SK-N-SH treated with all-trans-retinoic acid at 6 μM for 48 hours (cell line): ENCODE measurements around the gene DDAH1.
A peak's percentile ranks its signal among the peaks of the same experiment; 100 is the strongest.

Experiments used
- ATAC-seq: fragments of 200-7000 bp; cut with Tn5 transposase; 3 replicates; pipeline ENCODE4 v1.9.1; 2020; ENCODE audit warnings: mild to moderate bottlenecking, moderate library complexity
- BACH2 ChIP-seq: fragments of 250-450 bp; sonication (Bioruptor Pico); IDR thresholded peaks from 2 replicates; pipeline ENCODE4 v1.9.0; 2021; ENCODE audit warnings: mild to moderate bottlenecking, borderline replicate concordance
- CREB5 ChIP-seq: fragments of 250-450 bp; sonication (Bioruptor Pico); IDR thresholded peaks from 2 replicates; pipeline ENCODE4 v1.5.1; 2020; ENCODE audit warnings: low read depth, mild to moderate bottlenecking, moderate library complexity
- CSDC2 ChIP-seq: fragments of 250-450 bp; sonication (Bioruptor Pico); IDR thresholded peaks from 2 replicates; pipeline ENCODE4 v1.5.0; 2020; ENCODE audit warnings: mild to moderate bottlenecking, moderate library complexity
- CSRNP3 ChIP-seq: fragments of 250-450 bp; sonication (Bioruptor Pico); IDR thresholded peaks from 2 replicates; pipeline ENCODE4 v1.5.1; 2021; ENCODE audit warnings: mild to moderate bottlenecking, moderate library complexity
- ESRRG ChIP-seq: fragments of 250-450 bp; sonication (Bioruptor Pico); IDR thresholded peaks from 2 replicates; pipeline ENCODE4 v1.6.1; 2021; ENCODE audit warnings: mild to moderate bottlenecking
- GLIS3 ChIP-seq: fragments of 250-450 bp; sonication (Bioruptor Pico); IDR thresholded peaks from 2 replicates; pipeline ENCODE4 v1.5.0; 2020; ENCODE audit warnings: mild to moderate bottlenecking, moderate library complexity
- ISL1 ChIP-seq: fragments of 250-450 bp; sonication (Bioruptor Pico); IDR thresholded peaks from 2 replicates; pipeline ENCODE4 v2.1.2; 2022; ENCODE audit warnings: mild to moderate bottlenecking, moderate library complexity
- OSR1 ChIP-seq: fragments of 250-450 bp; sonication (Bioruptor Pico); IDR thresholded peaks from 2 replicates; pipeline ENCODE4 v1.8.0; 2022; ENCODE audit warnings: moderate library complexity, mild to moderate bottlenecking, inconsistent platforms
- PATZ1 ChIP-seq: fragments of 250-450 bp; sonication (Bioruptor Pico); IDR thresholded peaks from 2 replicates; pipeline ENCODE4 v1.8.0; 2020; ENCODE audit warnings: mild to moderate bottlenecking, moderate library complexity, borderline replicate concordance
- POU6F1 ChIP-seq: fragments of 250-450 bp; sonication (Bioruptor Pico); IDR thresholded peaks from 2 replicates; pipeline ENCODE4 v1.8.0; 2021; ENCODE audit warnings: low read depth, mild to moderate bottlenecking, moderate library complexity, borderline replicate concordance
- PPARA ChIP-seq: fragments of 250-450 bp; sonication (Bioruptor Pico); IDR thresholded peaks from 2 replicates; pipeline ENCODE4 v1.5.0; 2020; ENCODE audit warnings: mild to moderate bottlenecking, borderline replicate concordance
- RARB ChIP-seq: fragments of 250-450 bp; sonication (Bioruptor Pico); IDR thresholded peaks from 2 replicates; pipeline ENCODE4 v1.8.0; 2021; ENCODE audit warnings: mild to moderate bottlenecking, moderate library complexity
- SNAI2 ChIP-seq: fragments of 250-450 bp; sonication (Bioruptor Pico); IDR thresholded peaks from 2 replicates; pipeline ENCODE4 v1.5.0; 2020; ENCODE audit warnings: mild to moderate bottlenecking, moderate library complexity
- TCF4 ChIP-seq: fragments of 250-450 bp; sonication (Bioruptor Pico); IDR thresholded peaks from 2 replicates; pipeline ENCODE4 v1.8.0; 2021; ENCODE audit warnings: mild to moderate bottlenecking, moderate library complexity, borderline replicate concordance
- TOX ChIP-seq: fragments of 250-450 bp; sonication (Bioruptor Pico); IDR thresholded peaks from 2 replicates; pipeline ENCODE4 v1.8.0; 2021; ENCODE audit warnings: mild to moderate bottlenecking, moderate library complexity, borderline replicate concordance
- TSHZ2 ChIP-seq: fragments of 250-450 bp; sonication (Bioruptor Pico); IDR thresholded peaks from 2 replicates; pipeline ENCODE4 v1.5.0; 2020; ENCODE audit warnings: mild to moderate bottlenecking, moderate library complexity
- ZNF565 ChIP-seq: fragments of 450-650 bp; formaldehyde crosslinking; conservative IDR thresholded peaks from 2 replicates; pipeline ENCODE4 v1.5.0; 2020; ENCODE audit warnings: low read depth, mild to moderate bottlenecking, moderate library complexity
- ZNF8 ChIP-seq: fragments of 450-650 bp; formaldehyde crosslinking; IDR thresholded peaks from 2 replicates; pipeline ENCODE4 v1.5.0; 2020; ENCODE audit warnings: mild to moderate bottlenecking, moderate library complexity

The DDAH1 gene

GRCh38 chr1:85296980-85297379 lies 168.0 kb downstream of the DDAH1 start:
- peak; percentile 49 for ATAC-seq
- no peak for TF ChIP-seq ZNF565 (CRISPR knock-in tag)
- TF ChIP-seq PPARA (CRISPR knock-in tag) = no peak
- TF ChIP-seq ZNF8 (CRISPR knock-in tag) = no peak
- no peak for TF ChIP-seq POU6F1 (CRISPR knock-in tag)
- no peak for TF ChIP-seq CREB5
- no peak for TF ChIP-seq GLIS3

- TF ChIP-seq SNAI2 (CRISPR knock-in tag) = no peak
- no peak for TF ChIP-seq TOX (CRISPR knock-in tag)
- TF ChIP-seq ISL1 (CRISPR knock-in tag) = no peak
- TF ChIP-seq TSHZ2 (CRISPR knock-in tag) = no peak
- no peak for TF ChIP-seq CSRNP3 (CRISPR knock-in tag)
- TF ChIP-seq ESRRG (CRISPR knock-in tag) = no peak
- no peak for TF ChIP-seq BACH2
- no peak for TF ChIP-seq POU6F1 (CRISPR knock-in tag)
- TF ChIP-seq CREB5 = no peak
- no peak for TF ChIP-seq OSR1 (CRISPR knock-in tag)
- no peak for TF ChIP-seq CSDC2 (CRISPR knock-in tag)
- TF ChIP-seq PATZ1 (CRISPR knock-in tag) = no peak
- no peak for TF ChIP-seq ZNF565 (CRISPR knock-in tag)
- no peak for TF ChIP-seq TCF4 (CRISPR knock-in tag)
- no peak for ATAC-seq
These were observed 169.3 kb downstream of the DDAH1 start for GRCh38 chr1:85295654-85296053.

GRCh38 chr1:85295006-85295431 lies 169.9 kb downstream of the DDAH1 start:
- TF ChIP-seq RARB (CRISPR knock-in tag) = no peak
- TF ChIP-seq ZNF565 (CRISPR knock-in tag) = no peak
- no peak for TF ChIP-seq SNAI2 (CRISPR knock-in tag)
- no peak for TF ChIP-seq ZNF8 (CRISPR knock-in tag)
- TF ChIP-seq ESRRG (CRISPR knock-in tag) = no peak
- TF ChIP-seq, all 23 proteins: peak for 0
- no peak for ATAC-seq
